ENCODE measurements around the gene NHERF2.

The NHERF2 gene

GRCh38 chr16:2078691-2079090, 52.0 kb downstream of the NHERF2 start:
- H3K4me1 ChIP-seq: no peaks in the 10 kb centered on the region; the same call in 1 of the 2 replicates
- no peaks in the 10 kb centered on the region for H3K9me3 ChIP-seq
- DNase-seq: no peak
- TF ChIP-seq CTCF (IDR thresholded peaks at IDR 0.05; ENCODE audit: low read depth, low read length): no peak
- peaks cover 32% of the 10 kb centered on the region for H3K36me3 ChIP-seq
- H3K27me3 ChIP-seq: no peaks in the 10 kb centered on the region
- H3K4me3 ChIP-seq (ENCODE audit: low read depth, low read length): no peak overlapping the region

DNA sequence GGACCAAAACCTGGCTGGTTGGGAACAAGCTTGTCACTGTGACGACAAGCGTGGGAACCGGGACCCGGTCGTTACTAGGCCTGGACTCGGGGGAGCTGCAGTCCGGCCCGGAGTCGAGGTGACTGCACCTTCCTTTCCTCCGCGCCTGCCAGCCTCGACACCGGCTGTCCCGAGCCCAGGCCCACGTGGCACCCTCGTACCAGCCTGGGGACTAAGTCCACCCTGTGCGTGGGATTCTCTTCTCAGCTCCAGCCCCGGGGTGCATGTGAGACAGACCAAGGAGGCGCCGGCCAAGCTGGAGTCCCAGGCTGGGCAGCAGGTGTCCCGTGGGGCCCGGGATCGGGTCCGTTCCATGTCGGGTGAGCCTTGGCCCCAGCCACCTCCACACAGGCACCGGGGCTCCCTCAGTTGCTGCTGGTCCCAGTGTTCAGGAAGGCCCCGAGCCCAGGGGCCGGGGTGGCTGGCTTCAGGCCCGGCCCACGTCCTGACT, 52.7 kb downstream of the NHERF2 start:
- Histone ChIP-seq H3K4me1 (no peaks in the 10 kb centered on the region; the same call in 1 of the 2 replicates), H3K4me3 (ENCODE audit: low read depth, low read length) (no peak overlapping the region), H3K27me3 (no peaks in the 10 kb centered on the region), H3K36me3 (peaks cover 32% of the 10 kb centered on the region), H3K9me3 (no peaks in the 10 kb centered on the region)
- no peak for TF ChIP-seq CTCF (IDR thresholded peaks at IDR 0.05; ENCODE audit: low read depth, low read length)
- no peak for DNase-seq

GRCh38 chr16:2079991-2080390, 53.3 kb downstream of the NHERF2 start:
- DNase-seq: no peak
- Histone ChIP-seq H3K9me3 (no peaks in the 10 kb centered on the region), H3K4me1 (no peaks in the 10 kb centered on the region; the same call in 1 of the 2 replicates), H3K36me3 (peaks cover 37% of the 10 kb centered on the region), H3K27me3 (no peaks in the 10 kb centered on the region), H3K4me3 (ENCODE audit: low read depth, low read length) (no peak overlapping the region)
- TF ChIP-seq CTCF (IDR thresholded peaks at IDR 0.05; ENCODE audit: low read depth, low read length): no peak

DNA sequence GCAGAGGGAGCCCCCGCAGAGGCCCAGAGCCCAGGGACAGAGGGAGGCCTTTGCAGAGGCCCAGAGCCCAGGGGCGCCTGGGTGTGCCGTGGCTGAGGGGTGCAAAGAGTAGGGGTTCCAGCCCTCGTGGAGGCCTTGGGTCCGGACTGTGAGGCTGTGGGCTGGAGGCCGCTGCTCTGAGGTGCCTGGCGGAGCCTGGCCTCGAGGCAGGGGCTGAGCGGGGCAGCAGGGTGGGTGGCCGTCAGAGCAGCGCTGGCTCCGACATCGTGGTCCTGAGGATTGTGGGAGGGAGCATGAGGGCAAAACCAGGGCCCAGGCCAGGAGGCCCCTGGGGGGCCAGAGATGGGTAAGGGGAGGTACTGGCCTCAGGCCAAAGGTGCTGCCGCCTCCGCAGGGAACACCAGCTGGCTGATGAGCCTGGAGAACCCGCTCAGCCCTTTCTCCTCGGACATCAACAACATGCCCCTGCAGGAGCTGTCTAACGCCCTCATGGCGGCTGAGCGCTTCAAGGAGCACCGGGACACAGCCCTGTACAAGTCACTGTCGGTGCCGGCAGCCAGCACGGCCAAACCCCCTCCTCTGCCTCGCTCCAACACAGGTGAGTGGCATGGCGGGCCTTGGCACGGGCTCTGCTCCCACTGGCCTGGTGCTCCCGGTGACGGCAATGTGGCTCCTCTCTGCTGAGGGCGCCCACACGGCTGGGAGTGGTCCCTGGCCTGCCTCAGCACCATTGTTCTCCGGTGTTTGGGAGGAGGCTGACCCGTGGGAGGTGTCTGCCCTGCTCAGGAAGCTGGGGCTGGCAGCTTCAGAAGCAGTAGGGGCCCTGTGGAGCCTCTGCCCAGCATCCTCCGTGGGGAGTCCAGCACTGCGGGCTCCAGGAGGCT, 54.7 kb downstream of the NHERF2 start:
- DNase-seq: no peak
- Histone ChIP-seq H3K9me3 (no peaks in the 10 kb centered on the region), H3K27me3 (no peaks in the 10 kb centered on the region), H3K4me1 (peaks cover 8% of the 10 kb centered on the region; the same call in 1 of the 2 replicates), H3K4me3 (ENCODE audit: low read depth, low read length) (no peak overlapping the region), H3K36me3 (peaks cover 46% of the 10 kb centered on the region)
- no peak for TF ChIP-seq CTCF (IDR thresholded peaks at IDR 0.05; ENCODE audit: low read depth, low read length)

GRCh38 chr16:2082171-2082982, 55.7 kb downstream of the NHERF2 start:
- Histone ChIP-seq H3K4me3 (ENCODE audit: low read depth, low read length) (no peak overlapping the region), H3K4me1 (peaks cover 8% of the 10 kb centered on the region; the same call in 1 of the 2 replicates), H3K9me3 (no peaks in the 10 kb centered on the region), H3K27me3 (no peaks in the 10 kb centered on the region), H3K36me3 (peaks cover 49% of the 10 kb centered on the region)
- DNase-seq: no peak
- no peak for TF ChIP-seq CTCF (IDR thresholded peaks at IDR 0.05; ENCODE audit: low read depth, low read length)
